ENCODE measurements around the gene ENPEP.

ENPEP gene

GRCh38 chr4:110602061-110602460 is 126.1 kb downstream of the ENPEP start:
- DNase-seq (ENCODE audit: low read depth in 2 of 2) = no peak

GRCh38 chr4:110605077-110605476 is 129.1 kb downstream of the ENPEP start:
- DNase-seq (ENCODE audit: low read depth in 2 of 2) = no peak

- DNase-seq (ENCODE audit: low read depth in 2 of 2) = no peak
These were observed 133.2 kb downstream of the ENPEP start for GRCh38 chr4:110609044-110609750.

- DNase-seq (ENCODE audit: low read depth in 2 of 2) = no peak
These were observed 134.6 kb downstream of the ENPEP start for GRCh38 chr4:110610620-110610939.

- DNase-seq (ENCODE audit: low read depth in 2 of 2) = no peak
These were observed 135.2 kb downstream of the ENPEP start for GRCh38 chr4:110610940-110611831.

- DNase-seq (ENCODE audit: low read depth in 2 of 2) = no peak
These were observed 136.1 kb downstream of the ENPEP start for GRCh38 chr4:110611968-110612447.

- DNase-seq (ENCODE audit: low read depth in 2 of 2) = no peak
These were observed 136.8 kb downstream of the ENPEP start for GRCh38 chr4:110612631-110613269.

GRCh38 chr4:110613745-110614144 is 137.8 kb downstream of the ENPEP start:
- no peak for DNase-seq (ENCODE audit: low read depth in 2 of 2)

- DNase-seq (ENCODE audit: low read depth in 2 of 2) = no peak
These were observed 138.4 kb downstream of the ENPEP start for GRCh38 chr4:110614173-110614963.
